Glomerular visceral epithelial cell (primary cell): Measurements from ENCODE around the gene TBC1D19.

ENCODE experiments used
- DNase-seq: peaks from one replicate; pipeline ENCODE4 v3.0.0-alpha.2; 2016; ENCODE audit errors: extremely low spot score

Gene TBC1D19

GRCh38 chr4:26782830-26783202 lies 198.9 kb downstream of the TBC1D19 start:
- no peak for DNase-seq

GRCh38 chr4:26784207-26784865 lies 200.5 kb downstream of the TBC1D19 start:
- DNase-seq: no peak

- no peak for DNase-seq
Observed at GRCh38 chr4:26785312-26785711, 201.4 kb downstream of the TBC1D19 start.

GRCh38 chr4:26785810-26786209 lies 201.9 kb downstream of the TBC1D19 start:
- DNase-seq: no peak

- no peak for DNase-seq
Observed at GRCh38 chr4:26786916-26787315, 203.0 kb downstream of the TBC1D19 start.

- peak; percentile 70 for DNase-seq
Observed at GRCh38 chr4:26787461-26788340, 203.8 kb downstream of the TBC1D19 start.

GRCh38 chr4:26788341-26788733 lies 204.5 kb downstream of the TBC1D19 start:
- DNase-seq: no peak

GRCh38 chr4:26789208-26789607 lies 205.3 kb downstream of the TBC1D19 start:
- DNase-seq: no peak

GRCh38 chr4:26791346-26791745 lies 207.5 kb downstream of the TBC1D19 start:
- DNase-seq: no peak

GRCh38 chr4:26792639-26793038 lies 208.8 kb downstream of the TBC1D19 start:
- no peak for DNase-seq

- DNase-seq: no peak
Observed at GRCh38 chr4:26793735-26794134, 209.9 kb downstream of the TBC1D19 start.

GRCh38 chr4:26796081-26796480 lies 212.2 kb downstream of the TBC1D19 start:
- no peak for DNase-seq

- DNase-seq: no peak
Observed at GRCh38 chr4:26802790-26803189, 218.9 kb downstream of the TBC1D19 start.

- DNase-seq: no peak
Observed at GRCh38 chr4:26803211-26803861, 219.5 kb downstream of the TBC1D19 start.

GRCh38 chr4:26804451-26804850 lies 220.6 kb downstream of the TBC1D19 start:
- DNase-seq: no peak

GRCh38 chr4:26804925-26805324 lies 221.0 kb downstream of the TBC1D19 start:
- no peak for DNase-seq
